ENCODE data around the gene NAALADL2.
"Not testable (repeated sequence)": the region's sequence is repeated elsewhere in the genome, so short reads cannot be mapped to it uniquely, and the experiment has no call there.

Gene NAALADL2

DNA sequence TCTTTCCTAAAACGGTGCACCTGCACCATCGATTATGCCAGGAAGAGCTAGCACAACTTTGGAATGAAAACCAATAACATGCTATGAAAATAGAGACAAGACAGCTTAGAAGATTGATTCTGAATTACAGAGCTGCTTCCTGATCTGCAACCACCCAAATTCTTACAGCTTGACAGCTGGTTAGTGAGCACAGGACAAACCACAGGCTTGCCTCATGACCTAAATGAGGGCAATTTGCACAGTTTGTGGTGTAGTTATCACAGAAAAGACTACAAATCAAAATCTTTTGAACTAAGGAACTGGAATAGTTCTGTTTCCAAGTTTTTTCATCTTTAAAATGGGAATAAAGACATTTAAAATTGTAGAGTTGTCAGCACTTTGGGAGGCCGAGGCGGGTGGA is 533.5 kb downstream of the NAALADL2 start:
- DNase-seq, result no peak

DNA sequence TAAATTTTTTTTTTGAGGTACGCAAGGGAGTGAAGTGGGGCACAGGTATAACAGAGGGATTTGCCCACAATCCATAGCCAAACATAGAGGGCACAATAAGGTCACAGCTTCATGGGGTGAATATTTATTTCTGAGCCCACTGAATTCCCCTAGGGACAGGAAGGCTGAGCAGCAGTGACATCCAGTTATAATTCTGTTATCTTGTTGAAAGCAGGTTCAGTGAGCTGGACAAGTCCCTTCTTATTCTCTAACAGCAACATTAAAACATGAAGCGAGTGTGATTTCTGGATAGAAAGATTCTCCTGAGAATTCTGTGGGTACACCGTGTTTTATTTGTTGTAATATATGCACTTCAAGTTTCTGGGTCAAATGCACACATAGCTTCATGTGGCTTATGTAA is 538.2 kb downstream of the NAALADL2 start:
- no peak for DNase-seq

DNA sequence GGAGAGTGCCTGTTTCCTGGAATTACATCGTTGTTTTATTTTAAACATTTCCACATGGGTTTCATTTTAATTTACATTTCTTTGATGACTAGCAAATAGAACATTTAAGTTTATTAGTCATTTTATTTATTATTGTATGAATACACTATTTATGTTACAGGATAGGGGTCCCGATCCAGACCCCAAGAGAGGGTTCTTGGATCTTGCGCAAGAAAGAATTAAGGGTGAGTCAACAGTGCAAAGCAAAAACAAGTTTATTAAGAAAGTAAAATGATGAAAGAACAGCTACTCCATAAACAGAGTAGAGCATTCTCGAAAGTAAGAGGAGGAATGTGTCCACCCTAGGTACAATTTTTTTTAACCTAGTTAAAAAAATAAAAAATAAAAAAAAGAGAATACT is 539.5 kb downstream of the NAALADL2 start:
- no peak for DNase-seq

DNA sequence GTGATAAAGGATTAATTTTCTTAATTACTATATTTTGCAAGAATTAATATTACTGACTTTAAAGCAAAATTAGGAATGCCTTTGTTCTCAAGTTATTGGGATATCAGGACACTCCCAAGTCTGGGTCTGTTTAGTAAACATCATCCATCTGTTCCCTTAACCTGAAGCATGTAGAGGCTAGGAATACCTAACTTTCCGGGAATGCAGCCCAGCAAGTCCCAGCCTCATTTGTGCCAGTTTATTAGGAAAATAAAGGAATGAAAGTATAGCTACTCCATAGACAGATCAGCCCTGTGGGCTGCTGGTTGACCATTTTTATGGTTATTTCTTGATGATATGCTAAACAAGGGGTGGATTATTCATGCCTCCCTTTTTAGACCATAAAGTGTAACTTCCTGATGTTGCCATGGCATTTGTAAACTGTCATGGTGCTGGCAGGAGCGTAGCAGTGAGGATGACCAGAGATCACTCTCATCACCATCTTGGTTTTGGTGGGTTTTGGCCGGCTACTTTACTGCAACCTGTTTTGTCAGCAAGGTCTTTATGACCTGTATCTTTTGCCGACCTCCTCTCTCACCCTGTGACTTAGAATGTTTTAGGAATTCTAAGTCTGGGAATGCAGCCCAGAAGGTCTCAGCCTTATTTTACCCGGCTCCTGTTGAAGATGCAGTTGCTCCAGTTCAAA is 540.2 kb downstream of the NAALADL2 start:
- no peak for DNase-seq

DNA sequence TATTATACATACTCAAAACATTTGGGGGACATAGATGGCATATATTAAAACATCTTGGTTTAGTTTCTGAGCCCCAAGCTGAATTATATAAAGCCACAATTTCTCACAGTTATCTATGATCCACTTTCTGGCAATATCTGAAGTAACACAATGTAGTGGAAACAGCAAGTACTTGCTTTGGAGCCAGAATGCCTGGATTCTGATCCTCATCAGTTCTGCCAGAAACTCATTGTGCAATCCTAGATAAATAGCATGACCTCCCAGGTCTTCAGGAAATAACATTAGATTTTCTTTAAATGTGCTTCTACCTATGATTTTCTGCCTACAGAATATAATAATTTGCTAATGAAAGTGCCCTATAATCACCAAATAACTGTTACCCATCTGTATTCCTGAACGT is 544.9 kb downstream of the NAALADL2 start:
- DNase-seq, result no peak

DNA sequence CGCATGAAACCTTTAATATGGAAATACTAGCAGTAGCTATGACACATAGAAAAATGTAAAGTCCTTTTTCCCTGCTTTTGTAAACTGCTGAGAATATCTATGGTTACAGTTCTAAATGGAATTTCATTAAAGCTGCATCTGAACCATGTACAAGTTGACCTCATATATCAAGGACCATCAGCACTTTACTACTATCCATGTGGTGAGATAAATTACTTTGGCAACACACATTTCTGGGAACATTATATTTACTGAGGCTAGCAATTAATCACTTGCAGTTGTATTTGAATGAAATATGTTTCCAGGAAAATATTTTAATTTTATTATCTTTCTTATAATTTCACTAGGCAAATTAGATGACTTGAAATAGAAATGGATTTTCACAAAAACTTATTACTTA is 545.5 kb downstream of the NAALADL2 start:
- DNase-seq, result no peak

DNA sequence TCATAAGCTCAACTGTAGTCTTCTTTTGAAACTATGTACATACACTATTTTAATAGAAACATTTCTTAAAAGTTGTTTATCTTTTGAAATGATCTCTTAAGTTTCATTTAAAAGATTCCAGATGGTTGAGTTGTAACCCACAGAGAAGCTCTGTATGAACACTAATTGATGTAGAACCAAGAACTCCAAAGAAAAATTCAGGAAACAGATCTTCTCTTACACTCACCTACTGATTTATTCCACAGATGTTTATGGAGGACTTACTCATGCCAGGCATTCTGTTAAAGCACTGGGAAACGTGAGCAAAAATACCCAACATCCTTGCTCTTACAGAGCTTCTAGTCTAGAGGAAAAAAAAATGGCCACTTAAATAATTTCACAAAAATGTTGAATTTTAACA is 551.1 kb downstream of the NAALADL2 start:
- DNase-seq, result no peak

DNA sequence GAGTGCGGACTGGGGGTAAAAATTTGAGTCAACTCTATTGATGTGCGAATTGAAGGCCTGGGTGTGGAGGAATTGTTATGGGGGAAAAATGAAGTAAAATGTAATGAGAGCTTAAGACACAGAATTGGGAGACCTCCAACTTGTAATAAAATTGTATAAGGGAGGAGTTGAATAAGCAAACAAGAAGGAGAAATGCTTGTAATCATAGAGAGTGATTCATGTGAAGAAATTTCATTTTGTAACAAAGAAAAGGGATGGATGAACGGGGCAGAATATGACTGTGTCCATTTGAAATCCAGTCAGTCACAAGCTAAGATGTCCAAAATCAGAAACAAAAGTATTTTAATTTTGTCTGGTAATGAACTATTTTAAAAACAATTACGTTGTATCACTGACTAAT is 552.3 kb downstream of the NAALADL2 start:
- DNase-seq, result no peak

DNA sequence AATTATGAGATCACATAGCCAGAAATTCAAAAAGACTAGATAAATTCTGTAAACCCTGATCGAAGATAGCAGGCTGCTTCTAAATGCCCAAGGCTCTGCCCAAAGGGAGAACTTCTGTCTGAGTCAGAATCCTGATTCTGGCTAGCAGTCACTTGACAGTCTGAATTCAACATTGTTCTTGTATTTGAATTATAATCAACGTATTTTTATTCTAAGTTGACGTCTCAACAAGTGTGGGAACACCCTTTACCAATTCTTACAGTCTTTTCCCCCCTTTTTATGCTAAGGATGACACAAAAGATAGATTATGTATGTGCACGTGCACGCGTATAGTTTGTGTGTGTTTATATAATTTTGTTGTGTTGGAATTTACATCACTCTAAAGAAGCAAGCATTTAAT is 552.8 kb downstream of the NAALADL2 start:
- DNase-seq, result no peak

DNA sequence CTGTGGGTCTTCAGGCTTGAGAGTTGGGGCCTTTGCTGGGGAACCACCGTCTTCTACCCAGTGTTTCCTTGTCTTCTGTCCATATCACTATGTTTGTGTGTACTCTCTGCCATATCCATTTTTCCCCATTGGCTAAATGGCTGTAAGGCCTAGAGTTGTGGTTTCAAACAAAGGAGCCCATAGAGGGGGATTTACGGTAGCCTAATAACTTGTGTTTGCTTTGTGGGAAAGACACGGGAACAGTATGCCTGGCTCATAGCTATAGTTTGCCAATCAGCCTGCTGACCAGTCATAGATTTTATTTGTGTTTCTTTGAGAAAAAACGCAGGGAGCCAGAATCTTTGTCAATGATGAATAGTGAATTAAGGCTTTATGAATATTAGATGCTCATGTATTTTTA is 554.8 kb downstream of the NAALADL2 start:
- no peak for DNase-seq

DNA sequence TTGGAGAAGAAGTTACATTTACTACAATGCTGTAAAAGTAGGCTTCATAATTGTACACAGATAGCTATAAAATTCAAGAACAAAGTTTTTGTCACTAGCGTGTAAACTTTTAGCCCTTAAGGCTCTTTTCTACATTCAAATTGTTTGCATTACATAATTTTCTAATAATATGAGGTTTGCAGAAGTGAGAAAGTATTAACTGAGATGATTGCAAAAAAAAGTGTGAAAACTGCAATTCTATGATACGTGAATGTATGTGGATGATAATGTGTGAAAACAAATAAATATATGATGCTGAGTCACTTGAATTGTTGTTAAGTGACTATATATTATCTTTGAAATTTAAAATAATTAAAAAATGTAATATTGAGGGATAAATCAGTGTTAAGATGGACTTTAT is 557.5 kb downstream of the NAALADL2 start:
- no peak for DNase-seq

DNA sequence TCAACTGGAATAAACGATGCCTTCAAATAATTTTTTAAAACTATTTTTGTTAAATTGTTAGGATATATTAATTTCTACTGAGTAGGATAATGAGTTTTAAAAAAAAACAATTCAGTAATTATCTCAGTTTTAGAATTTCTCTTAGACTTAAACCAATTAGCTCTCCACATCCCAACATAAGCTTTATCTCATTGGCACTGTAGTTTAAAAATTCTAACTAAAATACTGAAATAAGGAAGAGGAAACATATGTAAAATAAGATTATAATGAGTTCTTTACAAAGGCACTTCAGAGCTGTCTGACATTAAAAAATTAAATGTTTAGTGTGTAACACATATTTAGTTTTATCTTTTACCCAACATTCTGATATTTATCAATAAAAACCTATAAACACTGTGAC is 558.3 kb downstream of the NAALADL2 start:
- DNase-seq, result no peak

DNA sequence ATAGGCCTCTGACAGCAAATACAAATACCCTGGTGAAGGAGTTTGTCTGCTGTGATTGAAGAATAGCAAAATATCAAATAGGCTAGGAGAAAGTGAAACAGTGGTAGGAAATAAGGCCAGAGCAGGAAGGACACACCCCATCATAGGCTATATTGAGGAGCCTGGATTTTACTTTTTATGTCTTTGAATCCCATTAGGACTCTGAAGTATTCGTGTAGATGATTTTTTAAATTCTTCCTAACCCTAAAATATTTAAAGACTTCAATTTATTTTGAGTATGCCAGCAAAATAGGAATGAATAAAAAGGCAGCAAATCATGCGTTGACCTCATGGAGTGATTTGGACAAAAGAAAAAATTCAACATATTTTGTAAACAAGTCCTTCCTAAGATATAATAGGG is 562.8 kb downstream of the NAALADL2 start:
- DNase-seq, result no peak

DNA sequence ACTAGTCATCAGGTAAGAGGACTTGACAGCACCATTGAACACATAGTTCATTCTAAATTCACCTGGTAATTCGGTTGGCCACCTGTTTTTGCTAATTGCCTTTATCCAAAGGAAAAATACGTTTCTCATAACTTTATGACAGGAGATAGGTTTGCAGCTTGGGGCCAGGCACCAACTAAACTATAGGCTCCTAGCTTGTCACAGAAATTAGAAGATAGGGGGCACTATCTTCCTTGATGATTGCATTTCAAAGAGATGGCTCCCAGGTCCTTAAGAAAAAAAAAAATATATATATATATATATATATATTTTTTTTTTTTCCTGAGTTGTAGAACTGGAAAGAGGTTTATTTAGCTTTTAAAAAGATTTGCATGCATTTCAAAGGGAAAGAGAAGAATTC is 563.6 kb downstream of the NAALADL2 start:
- no peak for DNase-seq

DNA sequence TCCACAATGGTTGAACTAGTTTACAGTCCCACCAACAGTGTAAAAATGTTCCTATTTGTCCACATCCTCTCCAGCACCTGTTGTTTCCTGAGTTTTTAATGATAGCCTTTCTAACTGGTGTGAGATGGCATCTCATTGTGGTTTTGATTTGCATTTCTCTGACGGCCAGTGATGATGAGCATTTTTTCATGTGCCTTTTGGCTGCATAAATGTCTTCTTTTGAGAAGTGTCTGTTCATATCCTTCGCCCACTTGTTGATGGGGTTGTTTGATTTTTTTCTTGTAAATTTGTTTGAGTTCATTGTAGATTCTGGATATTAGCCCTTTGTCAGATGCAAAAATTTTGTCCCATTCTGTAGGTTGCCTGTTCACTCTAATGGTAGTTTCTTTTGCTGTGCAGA is 564.7 kb downstream of the NAALADL2 start:
- DNase-seq, result not testable (repeated sequence)

DNA sequence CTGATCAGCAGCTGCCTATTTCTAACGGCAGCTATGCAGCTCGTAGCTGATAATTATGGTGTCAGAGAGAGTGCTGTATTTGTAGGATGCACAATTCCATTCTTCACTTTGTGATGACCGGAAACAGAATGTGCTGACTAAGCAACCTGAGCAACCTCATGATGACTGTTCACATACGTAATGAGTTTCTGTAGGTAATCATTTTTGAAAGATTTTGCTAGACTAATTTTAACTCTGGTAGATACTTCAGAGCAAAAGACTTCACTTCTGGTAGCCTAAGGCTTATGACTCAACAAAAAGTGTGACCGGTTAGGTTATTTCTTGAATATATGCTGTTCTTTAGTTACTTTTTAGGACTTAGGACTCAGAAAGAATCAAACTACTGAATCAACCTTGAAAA is 567.7 kb downstream of the NAALADL2 start:
- no peak for DNase-seq

DNA sequence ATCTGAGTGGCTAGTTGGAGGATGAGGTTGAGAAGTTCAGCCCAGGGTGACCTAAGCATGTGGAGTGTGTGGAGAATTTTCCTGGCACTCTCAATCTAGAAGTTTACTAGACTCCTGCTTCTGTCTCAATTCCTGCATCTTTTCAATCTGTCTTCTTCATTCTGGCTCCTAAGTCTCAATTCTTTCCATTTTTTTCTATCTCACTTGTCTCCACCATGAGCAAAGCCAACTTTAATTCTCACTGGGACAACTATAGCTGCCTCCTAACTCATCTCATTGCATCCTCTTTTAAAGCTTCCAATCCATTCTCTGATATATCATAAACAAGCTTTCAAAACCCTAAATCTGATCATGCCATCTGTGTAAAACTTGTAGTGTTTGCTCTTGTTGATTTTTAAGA is 569.3 kb downstream of the NAALADL2 start:
- no peak for DNase-seq

DNA sequence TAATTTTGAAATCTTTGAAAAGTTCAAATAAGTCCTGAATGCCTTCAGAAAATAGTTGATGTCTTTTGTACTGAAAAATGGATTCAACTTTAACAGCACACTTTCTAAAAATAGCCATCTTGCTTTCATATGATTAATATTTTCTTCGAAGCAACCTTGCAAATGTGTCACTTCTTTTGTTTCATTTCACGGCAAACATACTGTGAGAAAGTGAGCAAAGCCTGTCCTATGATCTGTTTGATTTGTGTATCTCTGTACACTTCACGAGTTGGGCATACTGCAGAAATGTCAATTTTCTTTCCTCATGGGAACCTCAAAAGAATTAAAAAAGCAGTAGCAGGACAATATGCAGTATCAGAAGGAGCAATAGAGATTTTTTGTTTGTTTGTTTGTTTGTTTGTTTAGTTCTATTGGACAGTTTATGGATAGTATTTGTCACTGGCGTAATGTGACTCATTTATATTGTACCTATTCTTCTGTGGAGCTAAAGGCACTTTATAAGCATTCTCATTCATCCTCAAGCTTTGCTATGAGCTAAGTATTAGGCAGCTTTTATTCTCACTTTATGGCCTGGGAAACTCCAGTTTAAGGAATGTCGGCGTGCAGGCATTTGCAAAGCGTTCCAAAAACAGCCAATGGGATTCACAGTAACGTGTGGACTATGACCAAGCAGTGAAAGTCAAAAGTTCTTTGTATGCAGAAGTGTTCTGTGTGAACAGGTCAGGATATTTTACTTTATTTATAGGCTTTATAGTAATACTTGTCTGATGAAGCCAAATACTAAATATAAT is 572.0 kb downstream of the NAALADL2 start:
- no peak for DNase-seq

DNA sequence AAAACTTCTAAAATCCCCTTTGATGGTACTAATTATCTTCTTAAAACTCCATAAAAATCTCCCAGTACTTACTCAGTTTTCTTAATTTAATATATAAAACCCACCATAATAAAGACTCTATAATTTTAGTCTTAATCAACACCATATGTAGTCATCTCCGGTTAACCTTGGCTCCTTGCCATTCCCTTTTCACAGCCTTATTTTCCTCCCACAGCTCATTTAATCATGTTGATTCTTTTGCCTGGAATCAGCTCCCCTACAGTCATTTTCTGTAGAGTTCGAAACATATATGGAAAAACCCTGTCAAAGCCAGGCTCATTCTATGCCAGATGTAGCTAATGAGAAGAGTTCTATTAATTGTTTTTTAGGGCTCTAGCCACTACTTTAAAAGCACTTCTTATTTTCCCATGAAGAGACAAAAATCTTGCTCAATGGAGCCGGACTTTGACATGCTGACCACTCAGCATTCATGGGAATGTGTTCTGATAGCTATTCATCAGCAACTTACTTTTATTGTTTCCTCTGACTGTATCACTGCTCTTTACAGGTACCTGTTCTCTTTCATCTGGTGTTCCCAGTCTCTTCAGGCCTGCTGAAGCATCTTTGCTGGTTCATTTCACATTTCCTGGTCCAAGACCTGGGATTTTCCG is 573.4 kb downstream of the NAALADL2 start:
- no peak for DNase-seq

DNA sequence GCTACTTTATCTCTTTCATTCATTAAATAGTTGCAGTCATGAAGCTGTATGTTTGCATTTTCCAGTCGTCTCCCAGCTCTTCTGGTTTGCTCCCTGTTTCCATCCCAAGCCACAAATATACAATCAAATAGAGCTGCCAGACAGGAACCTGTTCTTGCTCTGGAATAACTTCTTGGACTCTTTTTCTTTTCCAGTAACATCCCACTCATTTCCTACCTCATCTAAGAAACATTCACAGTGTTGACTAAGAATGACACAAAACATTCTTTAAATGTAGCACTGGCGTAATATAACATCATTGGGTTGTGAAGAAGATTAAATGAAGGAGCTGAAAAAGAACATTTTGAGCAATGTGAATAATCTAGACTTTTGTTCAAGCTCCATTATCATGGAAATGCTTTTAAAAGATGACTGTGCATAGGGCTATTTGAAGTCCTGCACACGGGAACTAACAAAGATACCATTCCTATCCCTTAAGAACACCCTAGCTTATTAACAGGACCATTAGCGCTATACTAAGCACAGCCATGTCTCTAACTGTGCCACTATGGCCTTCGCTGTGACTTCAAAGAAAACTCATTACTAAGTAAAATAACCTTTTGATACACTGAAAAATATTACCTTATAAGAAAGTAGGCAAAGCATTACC is 574.0 kb downstream of the NAALADL2 start:
- DNase-seq, result no peak

DNA sequence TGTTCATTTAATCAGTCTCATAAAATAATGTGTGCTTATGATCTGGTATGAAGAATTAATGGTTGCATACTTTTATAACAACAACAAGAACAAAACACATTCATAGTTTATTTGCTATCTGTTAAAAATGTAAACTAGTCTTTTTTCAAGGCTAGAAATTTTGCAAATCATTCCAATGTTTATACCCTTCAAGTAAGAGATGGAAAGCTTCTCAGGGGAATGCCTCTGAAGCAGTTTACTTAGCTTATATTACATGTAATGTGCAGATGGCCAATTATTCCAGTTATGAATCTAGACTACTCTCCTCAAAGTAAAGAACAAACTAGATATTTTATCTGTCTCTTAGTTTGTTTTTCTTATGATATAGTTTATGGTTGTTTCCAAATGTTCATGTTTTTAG is 575.4 kb downstream of the NAALADL2 start:
- DNase-seq, result no peak

DNA sequence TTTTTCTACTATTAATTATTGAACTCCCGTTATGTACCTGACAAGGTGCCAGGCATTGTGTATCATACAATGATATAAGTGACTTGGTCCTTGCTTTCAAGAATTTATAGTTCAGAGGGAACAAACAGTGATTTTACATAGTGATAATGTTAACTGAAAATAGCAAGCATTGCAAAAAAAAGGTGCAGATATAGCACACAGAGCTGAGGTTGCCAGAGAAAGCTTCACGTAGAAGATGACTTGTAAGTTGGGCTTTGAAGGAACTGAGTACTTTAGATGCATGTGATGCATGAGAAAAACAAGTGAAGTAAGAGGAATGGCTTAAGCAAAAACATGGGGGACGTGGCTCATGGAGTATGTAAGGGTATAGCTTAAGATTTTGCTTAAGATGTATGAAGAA is 584.5 kb downstream of the NAALADL2 start:
- DNase-seq, result no peak

DNA sequence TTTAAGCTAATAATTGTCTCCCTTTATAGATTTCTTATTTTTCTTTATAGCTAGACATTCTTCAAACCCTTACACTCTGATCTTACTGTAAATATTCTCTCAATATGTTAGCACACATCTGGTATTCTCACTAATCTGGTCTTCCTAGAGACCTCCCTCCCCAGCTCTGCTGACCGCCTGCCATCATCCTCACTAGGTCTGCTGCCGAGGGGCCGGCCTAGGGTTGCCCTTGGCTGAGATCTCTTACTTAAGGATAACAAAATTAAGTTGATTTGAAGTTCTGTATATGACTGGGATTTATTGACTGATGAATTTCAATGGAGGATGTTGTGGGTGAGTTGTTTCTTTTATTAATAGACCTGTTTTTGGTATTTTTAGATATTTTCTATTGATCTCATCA is 586.6 kb downstream of the NAALADL2 start:
- no peak for DNase-seq

DNA sequence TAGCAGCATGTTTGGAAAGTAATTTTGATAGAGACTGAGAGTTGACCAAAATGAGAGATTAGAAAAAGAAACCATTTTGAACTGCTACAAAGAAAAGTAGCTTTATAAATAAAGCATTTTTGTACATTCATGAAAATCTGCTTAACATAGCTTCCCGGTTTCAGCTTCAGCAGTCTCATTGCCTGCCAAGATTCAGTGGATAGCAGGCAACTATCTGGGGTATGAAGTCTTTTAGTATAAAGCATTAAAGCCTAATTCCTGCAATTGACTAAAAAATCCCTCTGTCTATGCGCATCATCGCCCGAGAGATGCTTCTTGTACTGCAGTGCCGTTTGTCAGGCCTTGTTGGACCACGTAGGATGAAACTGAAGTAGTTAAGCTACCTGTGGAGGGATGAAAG is 588.4 kb downstream of the NAALADL2 start:
- DNase-seq, result no peak
